ENCODE results near the gene DDAH1. TPM values are rescaled to one million over a fixed set of nuclear protein-coding genes. Genes with fewer than 3 reads are reported as not detected.

The DDAH1 gene
- total and polyA plus RNA-seq, 2 of the 8 experiments (the other 6 are each of a cell fraction or from before 2014, with no cell fraction given) = 22.8 to 54.5 TPM

DNA sequence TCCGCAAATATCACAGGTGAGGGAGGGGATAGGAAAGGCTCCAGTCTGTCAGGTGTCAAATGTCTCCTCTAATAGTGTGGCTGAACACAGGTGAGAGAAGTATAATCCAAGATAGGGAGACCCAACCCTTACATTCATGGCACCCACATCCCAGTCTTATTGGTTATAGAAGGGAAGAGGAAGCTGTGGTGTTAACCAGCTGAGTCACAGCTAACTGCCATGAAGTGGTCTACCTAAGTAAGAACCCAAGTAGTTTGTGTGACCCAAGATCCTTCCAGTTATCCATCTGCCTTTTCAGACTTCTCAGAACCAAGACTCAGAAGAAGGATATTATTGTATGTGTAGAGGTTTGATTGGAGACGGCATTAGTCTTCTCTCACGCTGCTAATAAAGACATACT lies 37.1 kb downstream of the DDAH1 start:
- Histone ChIP-seq H4K8ac (ENCODE audit: extremely low read depth, insufficient read depth, low read length) (no peak overlapping the region), H2BK20ac (ENCODE audit: low read length) (no peak overlapping the region), H3K27ac (ENCODE audit: low read depth, low read length) (no peak overlapping the region), H2BK12ac (ENCODE audit: low read depth, low read length) (no peak overlapping the region), H3K4me2 (ENCODE audit: insufficient read depth in 1 of 2, low read depth in 2 of 2, low read length in 2 of 2) (no peak overlapping the region), H2BK120ac (replicated peaks; ENCODE audit: low read depth, low read length) (no peak overlapping the region), H3K9me3 (ENCODE audit: insufficient read depth in 2 of 2, low read depth in 1 of 2, low read length in 1 of 2) (no peaks in the 10 kb centered on the region), H2BK15ac (ENCODE audit: low read length) (no peak overlapping the region), H2AFZ (ENCODE audit: low read length) (no peak overlapping the region), H3K9ac (replicated peaks in 1 of 4; ENCODE audit: extremely low read depth in 1 of 4, low read depth in 3 of 4, low read length in 3 of 4) (no peak overlapping the region), H3K23me2 (ENCODE audit: low read depth, low read length) (no peaks in the 10 kb centered on the region), H3K4me1 (replicated peaks in 1 of 4; ENCODE audit: control insufficient read depth in 3 of 4, insufficient read depth in 4 of 4, low read length in 3 of 4) (no peaks in the 10 kb centered on the region), H3K79me2 (ENCODE audit: control insufficient read depth in 1 of 2, insufficient read depth in 2 of 2, low read length in 2 of 2) (no peaks in the 10 kb centered on the region), H3K4me3 (ENCODE audit: extremely low read depth in 1 of 4, insufficient read depth in 2 of 4, low read depth in 3 of 4, low read length in 4 of 4) (no peak overlapping the region), H3K27me3 (replicated peaks in 1 of 4; ENCODE audit: control insufficient read depth in 3 of 4, extremely low read depth in 1 of 4, insufficient read depth in 3 of 4, low read length in 3 of 4) (no peaks in the 10 kb centered on the region), H3K36me3 (ENCODE audit: control insufficient read depth in 2 of 4, insufficient read depth in 4 of 4, low read length in 3 of 4) (no peaks in the 10 kb centered on the region), H4K20me1 (replicated peaks in 1 of 2; ENCODE audit: control insufficient read depth in 1 of 2, insufficient read depth in 2 of 2, low read length in 2 of 2) (no peaks in the 10 kb centered on the region), H2BK5ac (ENCODE audit: low read depth, low read length) (no peak overlapping the region), H4K5ac (ENCODE audit: insufficient read length, low read depth, low read length) (no peak overlapping the region), H3K23ac (ENCODE audit: insufficient read length) (no peak overlapping the region), H3K56ac (replicated peaks; ENCODE audit: insufficient read length, low read depth, low read length) (no peak overlapping the region), H2AK5ac (ENCODE audit: low read depth, low read length) (no peak overlapping the region), H3K14ac (ENCODE audit: insufficient read length) (no peak overlapping the region), H3K4ac (replicated peaks; ENCODE audit: insufficient read length, low read depth, low read length) (no peak overlapping the region), H3K79me1 (ENCODE audit: low read depth, low read length) (no peaks in the 10 kb centered on the region), H4K91ac (replicated peaks; ENCODE audit: insufficient read length, low read length) (no peak overlapping the region), H3K18ac (ENCODE audit: extremely low read depth, low read length) (no peak overlapping the region)
- no peak for TF ChIP-seq KDM4A (IDR thresholded peaks at IDR 0.05; ENCODE audit: low read depth, low read length, severe bottlenecking)
- TF ChIP-seq GTF2F1 (IDR thresholded peaks at IDR 0.05; ENCODE audit: borderline replicate concordance, low read depth, low read length) = no peak
- TF ChIP-seq YY1 (IDR thresholded peaks at IDR 0.05; ENCODE audit: low read depth, low read length) = no peak
- POLR2A ChIA-PET (ENCODE audit: partially characterized antibody) = no interaction called here
- CTCF ChIA-PET (ENCODE audit: partially characterized antibody) = no interaction called here
- 92% methylated on average over 3 of the region's 3 CpGs; no CpG with 5 or more reads in 1 of the 2 experiments for WGBS, 2 experiments (ENCODE audit: extremely low coverage in 1 of 2, insufficient coverage in 1 of 2, insufficient read length in 1 of 2, insufficient replicate concordance in 2 of 2, low coverage in 1 of 2, low lambda C conversion rate in 2 of 2, missing lambda C conversion rate in 1 of 2)
- FAIRE-seq (no peak), DNase-seq (ENCODE audit: low read depth in 1 of 2, low spot score in 2 of 2) (no peak)
